Esophagus squamous epithelium (tissue), 4 donors: ENCODE measurements around the gene SLC7A9.

Experiments used
- POLR2A ChIP-seq, 4 donors: fragments of 450-650 bp; IDR thresholded peaks; one replicate each; pipeline ENCODE4 v1.6.1; 2017; ENCODE audit warnings: antibody characterized with exemption in 4 of 4, mild to moderate bottlenecking in 4 of 4, moderate library complexity in 3 of 4
- TF ChIP-seq, protein P1 (sequence below), 6 experiments: fragments of 450-650 bp in 4 of 6; fragments of 200-600 bp in 2 of 6; sonication (generic) in 2 of 6; IDR thresholded peaks; one replicate each; pipeline ENCODE4 v1.5.1; 2016 to 2019; ENCODE audit warnings: antibody characterized with exemption in 6 of 6, mild to moderate bottlenecking in 4 of 6, moderate library complexity in 4 of 6

DNA sequence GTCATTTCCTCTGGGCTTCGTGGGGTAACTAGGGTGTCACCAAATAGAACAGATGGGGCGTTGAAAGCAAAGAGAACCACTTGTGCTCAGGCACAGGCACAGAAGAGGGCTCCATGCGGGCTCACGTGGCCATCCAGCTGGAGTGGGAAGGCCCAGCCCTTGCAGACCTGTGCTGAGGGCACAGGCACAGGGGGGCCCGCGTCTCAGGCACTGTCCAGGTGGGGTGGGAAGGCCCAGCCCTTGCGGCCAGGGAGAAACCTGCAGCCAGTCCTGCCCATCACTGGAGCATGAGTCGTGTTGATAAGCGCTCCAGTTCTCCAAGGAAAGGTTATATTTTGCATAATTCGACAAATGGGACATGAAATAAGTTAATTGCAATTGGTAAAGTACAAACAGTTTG is 57.5 kb downstream of the SLC7A9 start:
- TF ChIP-seq, protein P1, sequence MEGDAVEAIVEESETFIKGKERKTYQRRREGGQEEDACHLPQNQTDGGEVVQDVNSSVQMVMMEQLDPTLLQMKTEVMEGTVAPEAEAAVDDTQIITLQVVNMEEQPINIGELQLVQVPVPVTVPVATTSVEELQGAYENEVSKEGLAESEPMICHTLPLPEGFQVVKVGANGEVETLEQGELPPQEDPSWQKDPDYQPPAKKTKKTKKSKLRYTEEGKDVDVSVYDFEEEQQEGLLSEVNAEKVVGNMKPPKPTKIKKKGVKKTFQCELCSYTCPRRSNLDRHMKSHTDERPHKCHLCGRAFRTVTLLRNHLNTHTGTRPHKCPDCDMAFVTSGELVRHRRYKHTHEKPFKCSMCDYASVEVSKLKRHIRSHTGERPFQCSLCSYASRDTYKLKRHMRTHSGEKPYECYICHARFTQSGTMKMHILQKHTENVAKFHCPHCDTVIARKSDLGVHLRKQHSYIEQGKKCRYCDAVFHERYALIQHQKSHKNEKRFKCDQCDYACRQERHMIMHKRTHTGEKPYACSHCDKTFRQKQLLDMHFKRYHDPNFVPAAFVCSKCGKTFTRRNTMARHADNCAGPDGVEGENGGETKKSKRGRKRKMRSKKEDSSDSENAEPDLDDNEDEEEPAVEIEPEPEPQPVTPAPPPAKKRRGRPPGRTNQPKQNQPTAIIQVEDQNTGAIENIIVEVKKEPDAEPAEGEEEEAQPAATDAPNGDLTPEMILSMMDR (IDR thresholded peaks at IDR 0.05) = no peak
- no peak for TF ChIP-seq POLR2A (IDR thresholded peaks at IDR 0.05)
